Measurements from ENCODE around the gene MPZL2. TPM values are rescaled to one million over a fixed set of nuclear protein-coding genes. Genes with fewer than 3 reads are reported as not detected.

MPZL2 gene
- total RNA-seq, 1 donor: 0.36 TPM

DNA sequence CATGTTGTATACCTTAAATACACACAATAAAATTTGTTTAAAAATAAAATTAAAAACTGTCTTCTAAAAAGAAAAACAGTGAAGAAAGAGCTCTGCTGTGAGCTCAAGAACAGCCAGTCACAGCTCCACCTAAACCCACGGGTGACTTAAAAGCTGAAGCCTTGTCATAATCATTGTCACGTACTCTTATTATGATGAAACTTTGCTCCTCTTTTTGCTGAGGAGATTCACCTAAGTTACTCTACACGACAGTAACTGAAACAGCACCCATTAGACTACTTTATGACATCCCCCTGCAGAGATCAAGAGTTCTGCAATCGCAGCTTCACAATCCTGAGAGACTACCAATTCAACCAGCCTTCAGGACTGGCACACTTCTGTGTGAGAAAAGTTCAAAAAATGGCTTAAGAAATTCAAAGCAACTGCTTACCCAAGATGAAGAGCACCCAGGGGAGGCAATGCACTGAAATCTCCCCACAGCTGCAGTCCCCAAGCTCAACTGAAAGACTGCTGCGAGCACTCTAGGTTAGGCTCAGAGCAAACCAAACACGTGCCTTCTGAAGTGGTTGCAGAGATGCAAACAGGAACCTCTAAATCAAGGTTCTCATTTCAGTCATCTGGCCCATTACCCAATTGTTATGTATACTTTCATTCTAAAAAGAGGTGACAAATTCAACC is 39.4 kb downstream of the MPZL2 start, which contains the start of gene JAML:
TSS of gene JAML (minus strand) at position 501 of the 678 bp plus-strand sequence. CDS start 10,145 bp downstream, outside the sequence.
- no peak for DNase-seq (ENCODE audit: low read depth)
- no peak within 1 kb of the TSS for H3K4me3 ChIP-seq (ENCODE audit: low read depth, low read length)
- no peak for TF ChIP-seq CTCF (IDR thresholded peaks at IDR 0.05; ENCODE audit: insufficient read depth, low read length)

GRCh38 chr11:118223992-118224391 is 40.1 kb downstream of the MPZL2 start:
- no peak overlapping the region for H3K4me3 ChIP-seq (ENCODE audit: low read depth, low read length)
- no peak for DNase-seq (ENCODE audit: low read depth)
- no peak for TF ChIP-seq CTCF (IDR thresholded peaks at IDR 0.05; ENCODE audit: insufficient read depth, low read length)

GRCh38 chr11:118223570-118223969 is 40.5 kb downstream of the MPZL2 start:
- no peak overlapping the region for H3K4me3 ChIP-seq (ENCODE audit: low read depth, low read length)
- no peak for DNase-seq (ENCODE audit: low read depth)
- no peak for TF ChIP-seq CTCF (IDR thresholded peaks at IDR 0.05; ENCODE audit: insufficient read depth, low read length)

DNA sequence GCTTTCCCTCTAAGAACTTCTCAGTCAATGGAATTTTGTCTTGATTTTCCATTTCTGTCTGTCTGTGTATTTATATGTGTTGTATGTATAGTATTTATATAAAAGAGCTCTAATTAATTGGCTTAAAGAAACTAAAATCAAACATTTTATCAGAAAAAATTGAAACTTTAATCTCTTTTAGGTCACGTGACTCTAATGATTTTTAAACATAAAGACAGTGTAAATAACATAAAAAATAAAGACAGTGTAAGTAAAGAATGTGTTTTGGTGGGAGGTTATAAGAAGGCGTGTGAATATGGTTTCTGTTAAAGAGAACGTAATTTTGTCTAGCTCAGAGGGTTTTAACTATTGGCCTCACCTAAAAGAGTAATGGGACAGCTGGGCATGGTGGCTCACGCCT is 41.7 kb downstream of the MPZL2 start:
- no peak for DNase-seq (ENCODE audit: low read depth)
- H3K4me3 ChIP-seq (ENCODE audit: low read depth, low read length): no peak overlapping the region
- no peak for TF ChIP-seq CTCF (IDR thresholded peaks at IDR 0.05; ENCODE audit: insufficient read depth, low read length)

DNA sequence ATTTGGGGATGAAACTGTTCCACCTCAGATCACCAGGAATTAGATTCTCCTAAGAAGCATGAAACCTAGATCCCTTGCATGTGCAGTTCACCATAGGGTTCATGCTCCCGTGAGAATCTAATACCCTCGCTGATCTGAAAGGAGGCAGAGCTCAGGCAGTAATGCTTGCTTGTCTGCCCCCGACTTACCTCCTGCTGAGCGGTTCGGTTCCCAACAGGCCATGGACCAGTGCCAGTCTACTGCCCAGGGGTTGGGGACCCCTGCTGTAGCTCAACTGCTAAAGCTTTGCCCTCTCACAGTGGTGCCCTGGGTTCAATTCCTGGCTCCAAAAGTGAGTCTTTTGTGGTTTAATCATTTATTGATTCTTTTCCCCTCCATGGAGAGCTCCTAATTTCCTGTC is 42.7 kb downstream of the MPZL2 start:
- H3K4me3 ChIP-seq (ENCODE audit: low read depth, low read length): no peak overlapping the region
- TF ChIP-seq CTCF (IDR thresholded peaks at IDR 0.05; ENCODE audit: insufficient read depth, low read length): no peak
- DNase-seq (ENCODE audit: low read depth): no peak

DNA sequence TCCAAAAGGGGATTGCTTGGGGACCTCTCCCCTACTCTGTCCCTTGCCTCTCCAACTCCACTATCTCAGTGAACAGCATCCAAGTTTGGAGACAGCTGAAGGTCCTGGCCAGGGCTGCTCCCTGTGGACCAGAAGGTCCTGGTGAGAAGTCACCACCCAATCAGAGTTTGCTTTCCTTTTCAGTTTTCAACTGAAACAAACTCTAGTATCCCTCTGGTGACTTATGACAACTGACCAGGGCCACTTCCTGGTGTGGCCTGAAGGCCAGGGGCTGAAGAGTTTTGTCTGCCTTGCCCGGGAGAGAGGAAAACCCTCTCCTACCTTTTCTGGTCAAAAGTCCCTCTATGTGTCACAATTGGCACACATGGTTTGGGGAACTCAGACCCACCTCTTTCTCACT is 44.4 kb downstream of the MPZL2 start:
- no peak overlapping the region for H3K4me3 ChIP-seq (ENCODE audit: low read depth, low read length)
- no peak for DNase-seq (ENCODE audit: low read depth)
- TF ChIP-seq CTCF (IDR thresholded peaks at IDR 0.05; ENCODE audit: insufficient read depth, low read length): no peak

DNA sequence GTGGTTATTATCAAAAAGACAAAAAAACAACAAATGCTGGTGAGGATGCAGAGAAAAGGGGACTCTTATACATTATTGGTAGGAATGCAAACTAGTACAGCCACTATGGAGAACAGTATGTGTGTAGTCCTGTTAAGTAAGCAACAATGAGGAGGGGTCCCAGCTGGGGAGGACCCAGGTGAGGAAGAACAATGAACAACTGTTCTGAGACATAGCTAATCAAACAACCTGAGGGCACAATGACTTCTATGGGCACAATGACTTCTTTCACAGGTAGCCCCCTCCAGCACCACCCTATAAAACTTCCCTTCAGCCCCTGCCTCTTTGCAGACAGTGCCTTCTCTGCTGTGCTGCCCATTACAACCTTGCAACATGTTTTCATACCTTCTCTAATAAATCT is 44.9 kb downstream of the MPZL2 start:
- no peak for DNase-seq (ENCODE audit: low read depth)
- no peak for TF ChIP-seq CTCF (IDR thresholded peaks at IDR 0.05; ENCODE audit: insufficient read depth, low read length)

More for the DNA sequence above, 44.9 kb downstream of the MPZL2 start:
- H3K4me3 ChIP-seq (ENCODE audit: low read depth, low read length): no peak overlapping the region
